ENCODE data around the gene AVL9.
"Not testable (repeated sequence)": the region's sequence is repeated elsewhere in the genome, so short reads cannot be mapped to it uniquely, and the experiment has no call there.

AVL9 gene

GRCh38 chr7:32495298-32496051, at the start of gene AVL9:
Gene AVL9 (plus strand): TSS chr7:32495489. CDS start chr7:32495710, 221 bp downstream.
- DNase-seq (ENCODE audit: low read depth, low spot score), result peak; percentile 97

- no peak for DNase-seq (ENCODE audit: low read depth, low spot score)
These were observed 48.1 kb upstream of the AVL9 start for GRCh38 chr7:32447218-32447617.

GRCh38 chr7:32453341-32454011, 41.8 kb upstream of the AVL9 start:
- DNase-seq (ENCODE audit: low read depth, low spot score), result no peak

- no peak for DNase-seq (ENCODE audit: low read depth, low spot score)
These were observed 37.3 kb upstream of the AVL9 start for GRCh38 chr7:32458025-32458424.

- no peak for DNase-seq (ENCODE audit: low read depth, low spot score)
These were observed 35.5 kb upstream of the AVL9 start for GRCh38 chr7:32459788-32460187.

- no peak for DNase-seq (ENCODE audit: low read depth, low spot score)
These were observed 33.8 kb upstream of the AVL9 start for GRCh38 chr7:32461484-32461883.

GRCh38 chr7:32462451-32462850, 32.8 kb upstream of the AVL9 start:
- no peak for DNase-seq (ENCODE audit: low read depth, low spot score)

- DNase-seq (ENCODE audit: low read depth, low spot score), result no peak
These were observed 32.3 kb upstream of the AVL9 start for GRCh38 chr7:32462977-32463376.

GRCh38 chr7:32464641-32465416, 30.5 kb upstream of the AVL9 start:
- not testable (repeated sequence) for DNase-seq (ENCODE audit: low read depth, low spot score)

- not testable (repeated sequence) for DNase-seq (ENCODE audit: low read depth, low spot score)
These were observed 25.3 kb upstream of the AVL9 start for GRCh38 chr7:32470004-32470403.

- DNase-seq (ENCODE audit: low read depth, low spot score), result no peak
These were observed 24.4 kb upstream of the AVL9 start for GRCh38 chr7:32470871-32471270.

- DNase-seq (ENCODE audit: low read depth, low spot score), result no peak
These were observed 23.3 kb upstream of the AVL9 start for GRCh38 chr7:32472015-32472414.

- DNase-seq (ENCODE audit: low read depth, low spot score), result no peak
These were observed 21.3 kb upstream of the AVL9 start for GRCh38 chr7:32474008-32474407.

- no peak for DNase-seq (ENCODE audit: low read depth, low spot score)
These were observed 18.3 kb upstream of the AVL9 start for GRCh38 chr7:32476816-32477648.

- DNase-seq (ENCODE audit: low read depth, low spot score), result no peak
These were observed 17.7 kb upstream of the AVL9 start for GRCh38 chr7:32477649-32477980.

GRCh38 chr7:32479574-32480200, 15.6 kb upstream of the AVL9 start:
- no peak for DNase-seq (ENCODE audit: low read depth, low spot score)

- no peak for DNase-seq (ENCODE audit: low read depth, low spot score)
These were observed 14.1 kb upstream of the AVL9 start for GRCh38 chr7:32481176-32481575.

- no peak for DNase-seq (ENCODE audit: low read depth, low spot score)
These were observed 13.4 kb upstream of the AVL9 start for GRCh38 chr7:32481921-32482320.

- no peak for DNase-seq (ENCODE audit: low read depth, low spot score)
These were observed 5.5 kb upstream of the AVL9 start for GRCh38 chr7:32489788-32490126.

- DNase-seq (ENCODE audit: low read depth, low spot score), result peak; percentile 84
These were observed 5.0 kb upstream of the AVL9 start, which contains the start of gene LSM5 for GRCh38 chr7:32490127-32490796. Gene LSM5 (minus strand): TSS chr7:32490380. CDS start chr7:32490365, 15 bp downstream.

- no peak for DNase-seq (ENCODE audit: low read depth, low spot score)
These were observed 367 bp upstream of the AVL9 start for GRCh38 chr7:32494946-32495297.
